Measurements from ENCODE around the gene FTO.

Gene FTO

DNA sequence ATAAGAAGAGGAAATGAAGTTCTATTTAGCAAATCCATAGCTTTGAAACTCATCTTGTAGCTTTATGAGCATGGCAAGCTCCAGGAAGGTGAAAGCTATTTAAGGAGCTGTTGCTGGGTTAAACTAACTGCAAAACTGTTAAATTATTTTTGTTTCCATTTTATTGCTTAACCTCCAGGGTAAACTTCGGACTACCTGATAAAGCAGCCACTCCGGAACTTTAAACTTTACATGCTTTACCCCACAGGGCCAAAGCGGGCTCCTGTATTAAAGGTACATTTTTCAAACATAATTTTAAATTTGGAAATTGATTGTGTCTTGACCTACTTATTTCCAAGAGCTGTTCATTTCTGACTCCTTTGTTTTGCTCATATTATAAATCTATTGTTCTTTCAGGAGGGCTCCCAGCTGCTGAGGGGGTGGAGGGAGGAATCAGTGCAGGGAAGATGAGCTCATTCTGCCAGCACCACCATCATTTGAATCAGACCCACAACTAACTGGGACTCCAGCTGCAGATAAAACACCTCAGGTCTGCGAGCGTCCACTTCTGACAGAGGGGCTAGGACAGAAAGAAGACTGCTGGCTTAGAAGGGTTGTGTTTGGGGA lies 424.8 kb downstream of the FTO start:
- Histone ChIP-seq H3K36me3 (ENCODE audit: insufficient read depth, low read length) (no peaks in the 10 kb centered on the region), H3K9me3 (ENCODE audit: low read length) (no peaks in the 10 kb centered on the region), H3K4me1 (ENCODE audit: insufficient read depth, low read length) (no peaks in the 10 kb centered on the region), H3K4me3 (ENCODE audit: low read depth in 1 of 2, low read length in 2 of 2) (no peak overlapping the region), H3K27ac (ENCODE audit: low read depth, low read length) (no peak overlapping the region), H3K27me3 (ENCODE audit: control insufficient read depth in 1 of 2, insufficient read depth in 2 of 2, low read length in 2 of 2) (no peaks in the 10 kb centered on the region), H3K9ac (ENCODE audit: low read length) (no peak overlapping the region)

DNA sequence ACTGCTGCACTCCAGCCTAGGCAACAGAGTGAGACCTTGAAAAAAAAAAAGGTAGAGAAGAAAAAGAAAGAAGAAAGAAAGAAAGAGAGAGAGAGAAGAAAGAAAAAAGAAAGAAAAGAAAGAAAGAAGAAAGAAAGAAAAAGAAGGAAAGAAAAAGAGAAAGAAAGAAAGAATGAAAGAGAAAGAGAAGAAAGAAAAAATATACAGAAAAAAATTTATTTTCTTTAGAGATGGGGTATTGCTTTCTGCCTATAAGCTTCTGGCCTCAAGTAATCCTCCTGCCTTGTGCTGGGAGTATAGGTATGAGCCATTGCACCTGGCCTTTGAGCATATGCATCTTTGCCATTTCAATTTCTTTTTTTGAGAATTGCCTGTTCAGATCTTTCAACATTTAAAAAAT lies 425.9 kb downstream of the FTO start:
- Histone ChIP-seq H3K27me3 (ENCODE audit: control insufficient read depth in 1 of 2, insufficient read depth in 2 of 2, low read length in 2 of 2) (no peaks in the 10 kb centered on the region), H3K4me1 (ENCODE audit: insufficient read depth, low read length) (peaks cover 7% of the 10 kb centered on the region), H3K27ac (ENCODE audit: low read depth, low read length) (no peak overlapping the region), H3K9ac (ENCODE audit: low read length) (no peak overlapping the region), H3K36me3 (ENCODE audit: insufficient read depth, low read length) (no peaks in the 10 kb centered on the region), H3K9me3 (ENCODE audit: low read length) (no peaks in the 10 kb centered on the region), H3K4me3 (ENCODE audit: low read depth in 1 of 2, low read length in 2 of 2) (no peak overlapping the region)

DNA sequence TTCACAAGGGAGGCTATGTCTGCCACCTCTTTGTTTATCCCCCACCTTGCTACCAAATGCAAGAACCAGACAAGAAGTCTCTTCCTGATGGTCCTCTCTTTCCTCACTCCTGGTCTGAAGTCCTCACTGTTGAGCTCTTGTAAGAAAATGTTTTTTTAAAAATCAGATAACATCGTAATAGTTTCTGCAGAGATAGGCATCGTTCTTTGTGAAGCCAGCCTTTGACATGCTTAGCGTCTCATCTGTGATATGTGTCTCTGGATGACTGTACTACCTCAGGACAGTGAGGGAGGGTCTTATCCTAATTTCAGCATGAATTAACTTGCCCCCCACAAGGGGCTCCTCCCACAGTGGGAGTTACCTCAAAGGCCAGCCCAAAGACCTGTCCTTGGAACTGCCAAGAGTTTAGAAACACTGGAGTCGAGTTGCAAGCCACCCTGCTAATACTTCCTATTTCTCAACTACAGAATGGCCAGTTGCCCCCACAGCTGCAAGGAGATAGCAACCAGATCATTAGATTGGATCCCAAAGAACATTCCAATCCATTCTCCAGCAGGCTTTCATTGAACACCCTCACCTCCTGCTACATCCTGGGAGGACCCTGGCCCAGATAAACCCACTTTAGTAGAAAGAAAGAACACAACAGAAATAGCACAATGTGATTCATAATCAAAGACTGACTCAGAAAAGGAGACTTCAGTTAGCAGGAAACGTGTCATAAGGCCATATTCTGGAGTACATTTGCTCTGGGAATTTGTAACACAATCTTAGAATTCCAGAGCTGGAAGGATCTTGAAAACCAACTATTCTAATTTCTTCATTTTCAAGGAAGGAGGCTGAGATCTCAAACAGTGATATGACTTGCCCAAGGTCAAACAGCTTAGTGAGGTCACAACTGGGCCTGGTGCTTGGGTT lies 431.7 kb downstream of the FTO start:
- H3K4me1 ChIP-seq (ENCODE audit: insufficient read depth, low read length) = peaks cover 7% of the 10 kb centered on the region
- no peaks in the 10 kb centered on the region for H3K27me3 ChIP-seq (ENCODE audit: control insufficient read depth in 1 of 2, insufficient read depth in 2 of 2, low read length in 2 of 2)
- no peak overlapping the region for H3K9ac ChIP-seq (ENCODE audit: low read length)

DNA sequence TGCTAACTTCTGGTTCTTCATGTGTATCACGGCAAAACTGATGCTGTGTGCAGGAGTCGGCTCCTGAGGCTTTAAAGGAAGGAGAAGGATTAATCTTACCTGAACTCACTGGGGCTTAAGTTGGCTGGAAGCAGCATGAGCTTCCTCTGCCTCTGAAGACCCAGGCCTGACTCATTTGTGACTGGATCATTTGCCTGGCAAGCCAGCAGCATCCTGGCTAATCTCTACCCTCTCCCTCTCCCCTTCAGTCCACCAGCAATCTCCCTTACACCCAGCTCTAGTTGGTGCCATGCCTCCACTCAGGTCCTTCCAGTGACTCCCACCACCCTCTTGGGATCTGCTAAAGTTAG lies 432.3 kb downstream of the FTO start:
- Histone ChIP-seq H3K27me3 (ENCODE audit: control insufficient read depth in 1 of 2, insufficient read depth in 2 of 2, low read length in 2 of 2) (no peaks in the 10 kb centered on the region), H3K4me1 (ENCODE audit: insufficient read depth, low read length) (peaks cover 7% of the 10 kb centered on the region), H3K4me3 (ENCODE audit: low read depth in 1 of 2, low read length in 2 of 2) (no peak overlapping the region), H3K36me3 (ENCODE audit: insufficient read depth, low read length) (no peaks in the 10 kb centered on the region), H3K9me3 (ENCODE audit: low read length) (peaks cover 3% of the 10 kb centered on the region), H3K27ac (ENCODE audit: low read depth, low read length) (no peak overlapping the region), H3K9ac (ENCODE audit: low read length) (no peak overlapping the region)

More for the DNA sequence above, 431.7 kb downstream of the FTO start:
- no peak overlapping the region for H3K27ac ChIP-seq (ENCODE audit: low read depth, low read length)
- no peaks in the 10 kb centered on the region for H3K36me3 ChIP-seq (ENCODE audit: insufficient read depth, low read length)
- H3K4me3 ChIP-seq (ENCODE audit: low read depth in 1 of 2, low read length in 2 of 2) = no peak overlapping the region
- H3K9me3 ChIP-seq (ENCODE audit: low read length) = peaks cover 3% of the 10 kb centered on the region

DNA sequence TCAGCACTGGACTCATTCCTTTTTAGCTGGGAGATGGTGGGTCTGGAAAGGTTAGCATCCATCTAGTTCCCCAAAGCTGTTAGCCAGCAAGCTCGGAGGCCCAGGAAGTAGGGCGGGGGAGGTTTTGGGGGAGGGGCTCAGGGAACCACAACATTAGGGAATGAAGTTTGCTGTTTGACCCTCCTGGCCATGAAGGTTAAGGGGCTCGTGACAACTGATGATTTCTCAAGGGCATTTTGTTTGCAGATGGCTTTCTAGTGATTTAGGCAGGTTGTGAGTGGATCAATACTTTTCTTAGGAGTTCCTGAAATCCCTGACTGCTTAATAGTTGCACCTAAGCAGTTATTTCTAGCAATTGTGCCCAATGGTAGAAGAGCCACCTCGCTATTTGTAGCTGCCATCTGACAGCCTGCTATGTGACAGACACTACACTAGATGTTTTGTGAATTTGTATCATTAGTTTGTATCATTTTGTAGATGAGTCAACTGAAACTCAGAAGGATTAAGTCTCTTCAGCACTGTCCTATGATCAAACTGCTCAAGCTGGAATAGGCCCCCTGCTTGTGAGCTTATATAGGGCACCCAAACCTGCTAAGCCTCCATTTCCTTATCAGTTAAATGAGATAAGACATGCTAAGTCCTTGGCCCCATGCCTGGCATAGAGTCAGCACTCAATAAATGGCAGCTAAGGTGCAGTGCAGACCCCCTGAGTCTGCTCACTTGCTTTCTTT lies 436.3 kb downstream of the FTO start:
- no peaks in the 10 kb centered on the region for H3K27me3 ChIP-seq (ENCODE audit: control insufficient read depth in 1 of 2, insufficient read depth in 2 of 2, low read length in 2 of 2)
- H3K36me3 ChIP-seq (ENCODE audit: insufficient read depth, low read length) = no peaks in the 10 kb centered on the region
- H3K27ac ChIP-seq (ENCODE audit: low read depth, low read length) = no peak overlapping the region
- peaks cover 3% of the 10 kb centered on the region for H3K9me3 ChIP-seq (ENCODE audit: low read length)
- no peaks in the 10 kb centered on the region for H3K4me1 ChIP-seq (ENCODE audit: insufficient read depth, low read length)
- no peak overlapping the region for H3K4me3 ChIP-seq (ENCODE audit: low read depth in 1 of 2, low read length in 2 of 2)
- no peak overlapping the region for H3K9ac ChIP-seq (ENCODE audit: low read length)

DNA sequence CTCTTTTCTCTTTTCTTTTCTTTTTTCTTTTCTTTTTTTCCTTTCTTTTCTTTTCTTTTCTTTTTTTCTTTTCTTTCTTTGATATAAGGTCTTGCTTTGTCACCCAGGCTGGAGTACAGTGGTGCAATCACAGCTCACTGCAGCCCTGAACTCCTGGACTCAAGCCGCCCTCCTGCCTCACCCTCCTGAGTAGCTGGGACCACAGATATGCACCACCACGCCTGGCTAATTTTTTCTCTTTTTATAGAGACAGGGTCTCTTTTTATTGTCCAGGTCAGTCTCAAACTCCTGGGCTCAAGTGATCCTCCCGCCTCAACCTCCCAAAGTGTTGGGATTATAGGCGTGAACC lies 436.8 kb downstream of the FTO start:
- Histone ChIP-seq H3K36me3 (ENCODE audit: insufficient read depth, low read length) (no peaks in the 10 kb centered on the region), H3K9ac (ENCODE audit: low read length) (no peak overlapping the region), H3K9me3 (ENCODE audit: low read length) (peaks cover 3% of the 10 kb centered on the region), H3K27me3 (ENCODE audit: control insufficient read depth in 1 of 2, insufficient read depth in 2 of 2, low read length in 2 of 2) (no peaks in the 10 kb centered on the region), H3K27ac (ENCODE audit: low read depth, low read length) (no peak overlapping the region), H3K4me1 (ENCODE audit: insufficient read depth, low read length) (no peaks in the 10 kb centered on the region), H3K4me3 (ENCODE audit: low read depth in 1 of 2, low read length in 2 of 2) (no peak overlapping the region)

DNA sequence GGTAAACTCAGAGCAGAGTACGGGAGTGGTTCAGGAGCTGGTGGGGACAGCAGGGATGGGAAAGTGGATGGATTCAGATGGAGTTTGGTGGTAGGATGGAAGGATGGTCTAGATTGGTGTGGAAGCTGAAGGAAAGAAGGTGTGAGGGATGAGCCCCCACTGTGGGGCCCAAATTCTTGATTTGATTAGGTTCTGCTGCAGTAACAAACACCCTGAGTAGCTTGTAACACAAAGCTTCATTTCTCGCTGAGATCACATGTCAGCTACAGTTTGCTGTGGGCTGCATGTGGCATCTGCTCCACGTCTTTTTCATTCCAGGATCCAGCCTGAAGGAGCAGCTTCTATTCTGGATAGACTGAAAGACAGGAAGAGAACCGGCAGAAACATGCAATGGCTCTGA lies 438.8 kb downstream of the FTO start:
- H3K27ac ChIP-seq (ENCODE audit: low read depth, low read length) = no peak overlapping the region
- no peaks in the 10 kb centered on the region for H3K36me3 ChIP-seq (ENCODE audit: insufficient read depth, low read length)
- H3K9me3 ChIP-seq (ENCODE audit: low read length) = no peaks in the 10 kb centered on the region
- no peak overlapping the region for H3K9ac ChIP-seq (ENCODE audit: low read length)
- H3K4me3 ChIP-seq (ENCODE audit: low read depth in 1 of 2, low read length in 2 of 2) = no peak overlapping the region
- H3K27me3 ChIP-seq (ENCODE audit: control insufficient read depth in 1 of 2, insufficient read depth in 2 of 2, low read length in 2 of 2) = no peaks in the 10 kb centered on the region
- H3K4me1 ChIP-seq (ENCODE audit: insufficient read depth, low read length) = no peaks in the 10 kb centered on the region

DNA sequence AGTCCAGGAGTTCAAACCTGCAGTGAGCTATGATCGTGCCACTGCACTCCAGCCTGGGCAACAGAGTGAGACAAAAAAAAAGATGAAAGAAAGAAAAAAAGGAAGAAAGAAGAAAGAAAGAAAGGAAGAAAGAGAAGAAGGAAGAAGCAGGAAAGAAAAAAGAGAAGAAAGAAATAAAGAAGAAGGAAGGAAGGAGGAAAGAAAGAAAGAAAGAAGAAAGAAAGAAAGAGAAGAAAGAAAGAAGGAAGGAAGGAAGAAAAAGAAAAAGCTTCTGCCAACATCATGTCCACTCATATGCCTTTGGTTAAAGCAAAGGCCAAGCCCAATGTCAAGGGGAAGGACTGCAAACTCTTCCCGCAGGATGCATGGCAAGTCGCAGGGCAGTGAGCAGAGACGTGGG lies 439.5 kb downstream of the FTO start:
- no peaks in the 10 kb centered on the region for H3K9me3 ChIP-seq (ENCODE audit: low read length)
- no peak overlapping the region for H3K27ac ChIP-seq (ENCODE audit: low read depth, low read length)
- no peak overlapping the region for H3K9ac ChIP-seq (ENCODE audit: low read length)
- H3K36me3 ChIP-seq (ENCODE audit: insufficient read depth, low read length) = no peaks in the 10 kb centered on the region
- no peaks in the 10 kb centered on the region for H3K4me1 ChIP-seq (ENCODE audit: insufficient read depth, low read length)
- no peak overlapping the region for H3K4me3 ChIP-seq (ENCODE audit: low read depth in 1 of 2, low read length in 2 of 2)
- no peaks in the 10 kb centered on the region for H3K27me3 ChIP-seq (ENCODE audit: control insufficient read depth in 1 of 2, insufficient read depth in 2 of 2, low read length in 2 of 2)

DNA sequence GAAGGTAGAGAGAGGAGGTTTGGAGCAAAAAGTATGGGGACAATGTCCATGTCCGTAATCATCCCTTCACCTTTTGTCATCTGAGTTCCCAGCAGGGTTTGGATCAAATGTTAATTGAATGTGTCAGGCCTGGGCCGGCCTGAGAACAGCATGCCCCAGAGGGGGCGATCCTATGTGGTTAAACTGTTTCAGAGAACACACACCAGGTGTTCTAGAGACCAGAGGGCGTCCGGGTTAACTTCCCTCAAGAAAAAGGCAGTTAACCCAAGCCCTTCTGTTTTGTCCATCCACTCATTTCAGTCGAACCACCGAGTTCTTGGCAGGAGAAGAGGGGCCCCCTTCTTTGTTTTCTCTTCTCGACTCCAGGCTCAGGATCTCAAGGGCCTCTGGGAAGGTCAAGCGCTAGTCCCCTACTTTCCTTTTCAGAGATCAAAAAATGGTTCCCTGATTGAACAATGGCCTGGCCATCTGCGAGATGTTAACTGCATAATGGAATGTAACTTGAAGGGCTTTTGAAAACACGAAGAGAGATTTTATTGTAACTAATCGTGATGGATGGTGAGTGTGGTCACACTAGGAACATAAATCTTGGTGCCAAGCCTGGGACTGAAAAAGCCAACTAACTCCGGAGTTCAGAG lies 440.1 kb downstream of the FTO start:
- H3K4me3 ChIP-seq (ENCODE audit: low read depth in 1 of 2, low read length in 2 of 2) = no peak overlapping the region
- H3K4me1 ChIP-seq (ENCODE audit: insufficient read depth, low read length) = no peaks in the 10 kb centered on the region
- no peaks in the 10 kb centered on the region for H3K36me3 ChIP-seq (ENCODE audit: insufficient read depth, low read length)
- H3K9ac ChIP-seq (ENCODE audit: low read length) = no peak overlapping the region
- no peak overlapping the region for H3K27ac ChIP-seq (ENCODE audit: low read depth, low read length)
- H3K27me3 ChIP-seq (ENCODE audit: control insufficient read depth in 1 of 2, insufficient read depth in 2 of 2, low read length in 2 of 2) = no peaks in the 10 kb centered on the region
- H3K9me3 ChIP-seq (ENCODE audit: low read length) = no peaks in the 10 kb centered on the region

DNA sequence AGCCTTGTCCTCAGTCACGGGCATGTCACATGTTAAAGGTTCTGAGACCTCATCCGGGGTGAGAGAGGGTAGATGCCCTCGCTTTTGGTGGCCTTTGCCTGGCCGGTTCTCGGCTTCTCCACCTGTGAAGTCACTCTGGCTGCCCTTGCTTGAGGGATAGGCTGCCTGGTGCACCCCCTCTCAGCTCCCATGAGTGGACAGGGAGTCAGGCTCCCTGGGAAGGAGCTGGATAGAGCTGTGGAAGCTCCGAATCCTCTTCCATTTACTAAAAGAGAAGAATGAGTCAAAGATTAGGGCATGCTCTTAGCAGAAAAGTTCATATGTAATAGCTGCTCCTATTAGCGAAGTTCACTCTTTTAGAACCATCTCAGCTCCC lies 440.6 kb downstream of the FTO start:
- no peaks in the 10 kb centered on the region for H3K4me1 ChIP-seq (ENCODE audit: insufficient read depth, low read length)
- no peaks in the 10 kb centered on the region for H3K9me3 ChIP-seq (ENCODE audit: low read length)
- no peak overlapping the region for H3K9ac ChIP-seq (ENCODE audit: low read length)
- no peak overlapping the region for H3K27ac ChIP-seq (ENCODE audit: low read depth, low read length)
- no peaks in the 10 kb centered on the region for H3K27me3 ChIP-seq (ENCODE audit: control insufficient read depth in 1 of 2, insufficient read depth in 2 of 2, low read length in 2 of 2)
- no peak overlapping the region for H3K4me3 ChIP-seq (ENCODE audit: low read depth in 1 of 2, low read length in 2 of 2)
- no peaks in the 10 kb centered on the region for H3K36me3 ChIP-seq (ENCODE audit: insufficient read depth, low read length)

DNA sequence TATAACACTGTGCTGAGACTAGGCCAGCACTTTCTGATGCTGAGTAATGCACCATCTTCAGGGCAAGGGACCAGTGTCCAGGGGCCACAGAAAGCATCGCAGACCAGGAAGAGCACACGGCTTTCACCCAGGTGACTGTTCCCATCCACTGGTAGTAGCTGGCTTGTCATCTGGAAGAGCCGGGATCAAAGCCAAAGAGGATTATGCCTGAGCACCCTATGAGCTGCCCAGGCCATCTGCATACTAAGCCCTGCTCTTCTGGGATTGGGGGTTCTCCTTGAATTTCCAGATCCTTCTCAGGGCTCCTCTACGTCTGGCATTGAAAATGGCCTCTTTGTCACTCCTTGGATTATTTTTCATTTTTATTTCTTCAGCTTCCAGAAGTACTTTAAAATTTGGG lies 441.9 kb downstream of the FTO start:
- Histone ChIP-seq H3K9me3 (ENCODE audit: low read length) (no peaks in the 10 kb centered on the region), H3K4me1 (ENCODE audit: insufficient read depth, low read length) (no peaks in the 10 kb centered on the region), H3K27me3 (ENCODE audit: control insufficient read depth in 1 of 2, insufficient read depth in 2 of 2, low read length in 2 of 2) (no peaks in the 10 kb centered on the region), H3K4me3 (ENCODE audit: low read depth in 1 of 2, low read length in 2 of 2) (no peak overlapping the region), H3K27ac (ENCODE audit: low read depth, low read length) (no peak overlapping the region), H3K9ac (ENCODE audit: low read length) (no peak overlapping the region), H3K36me3 (ENCODE audit: insufficient read depth, low read length) (no peaks in the 10 kb centered on the region)
